Neural progenitor cell (in vitro differentiated cells): ENCODE data around the gene LZIC.

ENCODE experiments used
- EZH2 ChIP-seq: fragments of 200-600 bp; sonication (generic); IDR thresholded peaks from 2 replicates; pipeline ENCODE4 v1.6.1; 2017; ENCODE audit warnings: antibody characterized with exemption, mild to moderate bottlenecking, moderate library complexity
- TF ChIP-seq, protein P1 (sequence below): fragments of 200-600 bp; sonication (generic); IDR thresholded peaks from 2 replicates; pipeline ENCODE4 v1.5.1; 2017; ENCODE audit warnings: antibody characterized with exemption, mild to moderate bottlenecking

DNA sequence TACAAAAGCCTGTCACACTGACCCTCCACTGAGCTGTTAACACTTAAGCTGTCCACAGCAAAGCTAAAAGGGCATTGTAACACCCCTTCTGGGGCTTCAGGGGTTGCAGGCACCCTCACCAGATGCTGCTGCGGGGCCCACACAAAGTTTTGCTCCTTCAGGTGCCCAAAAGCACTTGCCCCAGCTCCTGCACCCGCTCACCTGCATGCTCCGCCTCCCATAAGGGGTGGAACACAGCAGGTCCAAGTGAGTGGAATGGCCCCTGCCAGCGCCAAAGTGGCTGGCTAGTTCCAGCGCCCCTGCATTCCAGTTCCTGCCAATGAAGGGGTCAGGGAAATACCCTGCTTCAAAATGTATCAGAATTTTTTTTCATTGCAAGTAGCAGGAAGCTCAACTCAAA lies 46.6 kb upstream of the LZIC start:
- TF ChIP-seq, protein P1, sequence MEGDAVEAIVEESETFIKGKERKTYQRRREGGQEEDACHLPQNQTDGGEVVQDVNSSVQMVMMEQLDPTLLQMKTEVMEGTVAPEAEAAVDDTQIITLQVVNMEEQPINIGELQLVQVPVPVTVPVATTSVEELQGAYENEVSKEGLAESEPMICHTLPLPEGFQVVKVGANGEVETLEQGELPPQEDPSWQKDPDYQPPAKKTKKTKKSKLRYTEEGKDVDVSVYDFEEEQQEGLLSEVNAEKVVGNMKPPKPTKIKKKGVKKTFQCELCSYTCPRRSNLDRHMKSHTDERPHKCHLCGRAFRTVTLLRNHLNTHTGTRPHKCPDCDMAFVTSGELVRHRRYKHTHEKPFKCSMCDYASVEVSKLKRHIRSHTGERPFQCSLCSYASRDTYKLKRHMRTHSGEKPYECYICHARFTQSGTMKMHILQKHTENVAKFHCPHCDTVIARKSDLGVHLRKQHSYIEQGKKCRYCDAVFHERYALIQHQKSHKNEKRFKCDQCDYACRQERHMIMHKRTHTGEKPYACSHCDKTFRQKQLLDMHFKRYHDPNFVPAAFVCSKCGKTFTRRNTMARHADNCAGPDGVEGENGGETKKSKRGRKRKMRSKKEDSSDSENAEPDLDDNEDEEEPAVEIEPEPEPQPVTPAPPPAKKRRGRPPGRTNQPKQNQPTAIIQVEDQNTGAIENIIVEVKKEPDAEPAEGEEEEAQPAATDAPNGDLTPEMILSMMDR = no peak
- no peak for TF ChIP-seq EZH2
